ENCODE measurements around the gene ABCA13. TPM values are rescaled to one million over a fixed set of nuclear protein-coding genes. Genes with fewer than 3 reads are reported as not detected.

ABCA13 gene
- total RNA-seq, 3 donors from 2014 or later: 0.43 to 1.6 (median 1.1) TPM

GRCh38 chr7:48259463-48260280 lies 88.4 kb downstream of the ABCA13 start:
- intact Hi-C loops (cut with DNase I, micrococcal nuclease): no loop called here
- H3K9me3 ChIP-seq: no peaks in the 10 kb centered on the region
- DNase-seq (no peak), ATAC-seq (no peak)
- no peaks in the 10 kb centered on the region for H3K36me3 ChIP-seq (ENCODE audit: low read depth)
- no peak overlapping the region for H3K4me3 ChIP-seq
- H3K4me1 ChIP-seq (ENCODE audit: low read depth): no peaks in the 10 kb centered on the region
- TF ChIP-seq CTCF (IDR thresholded peaks at IDR 0.05): no peak

GRCh38 chr7:48261696-48262095 lies 90.4 kb downstream of the ABCA13 start:
- no peak for TF ChIP-seq CTCF (IDR thresholded peaks at IDR 0.05)
- H3K9me3 ChIP-seq: no peaks in the 10 kb centered on the region
- no peaks in the 10 kb centered on the region for H3K36me3 ChIP-seq (ENCODE audit: low read depth)
- H3K4me3 ChIP-seq: no peak overlapping the region
- ATAC-seq (no peak), DNase-seq (no peak)
- intact Hi-C loops (cut with DNase I, micrococcal nuclease): no loop called here
- no peaks in the 10 kb centered on the region for H3K4me1 ChIP-seq (ENCODE audit: low read depth)

- intact Hi-C loops (cut with DNase I, micrococcal nuclease): no loop called here
- TF ChIP-seq CTCF (IDR thresholded peaks at IDR 0.05): no peak
- ATAC-seq (no peak), DNase-seq (no peak)
- Histone ChIP-seq H3K4me3 (no peak overlapping the region), H3K4me1 (ENCODE audit: low read depth) (no peaks in the 10 kb centered on the region), H3K36me3 (ENCODE audit: low read depth) (no peaks in the 10 kb centered on the region), H3K9me3 (no peaks in the 10 kb centered on the region)
Observed at GRCh38 chr7:48262606-48263310, 91.5 kb downstream of the ABCA13 start.

GRCh38 chr7:48263311-48263650 lies 92.0 kb downstream of the ABCA13 start:
- Histone ChIP-seq H3K36me3 (ENCODE audit: low read depth) (no peaks in the 10 kb centered on the region), H3K9me3 (no peaks in the 10 kb centered on the region), H3K4me3 (no peak overlapping the region), H3K4me1 (ENCODE audit: low read depth) (no peaks in the 10 kb centered on the region)
- DNase-seq: no peak
- no peak for TF ChIP-seq CTCF (IDR thresholded peaks at IDR 0.05)
- intact Hi-C loops (cut with DNase I, micrococcal nuclease): no loop called here
- ATAC-seq: no peak

- TF ChIP-seq CTCF (IDR thresholded peaks at IDR 0.05): no peak
- no peak for DNase-seq
- ATAC-seq: no peak
- intact Hi-C loops (cut with DNase I, micrococcal nuclease): no loop called here
- Histone ChIP-seq H3K4me3 (no peak overlapping the region), H3K4me1 (ENCODE audit: low read depth) (no peaks in the 10 kb centered on the region), H3K36me3 (ENCODE audit: low read depth) (no peaks in the 10 kb centered on the region), H3K9me3 (no peaks in the 10 kb centered on the region)
Observed at GRCh38 chr7:48269066-48269465, 97.8 kb downstream of the ABCA13 start.
